Cardiac fibroblast (primary cell): ENCODE data around the gene ADAMTS17.

Experiments used
- DNase-seq, 2 donors: peaks; one replicate each; pipeline versions ENCODE4 v3.0.0 to v3.0.0-alpha.2; 2010; ENCODE audit warnings: low read depth in 2 of 2
- H3K4me3 ChIP-seq, 2 donors: replicated peaks in 1 of 2; 1 replicate in 1 of 2; 2 replicates in 1 of 2; pipeline ENCODE4 v1.5.1; 2011; ENCODE audit warnings: low read depth in 2 of 2, low read length in 2 of 2, mild to moderate bottlenecking in 2 of 2, moderate library complexity in 1 of 2
- CTCF ChIP-seq: IDR thresholded peaks from one replicate; pipeline ENCODE4 v1.5.1; 2011; ENCODE audit warnings: low read depth, mild to moderate bottlenecking, low read length, inconsistent platforms

Gene ADAMTS17

DNA sequence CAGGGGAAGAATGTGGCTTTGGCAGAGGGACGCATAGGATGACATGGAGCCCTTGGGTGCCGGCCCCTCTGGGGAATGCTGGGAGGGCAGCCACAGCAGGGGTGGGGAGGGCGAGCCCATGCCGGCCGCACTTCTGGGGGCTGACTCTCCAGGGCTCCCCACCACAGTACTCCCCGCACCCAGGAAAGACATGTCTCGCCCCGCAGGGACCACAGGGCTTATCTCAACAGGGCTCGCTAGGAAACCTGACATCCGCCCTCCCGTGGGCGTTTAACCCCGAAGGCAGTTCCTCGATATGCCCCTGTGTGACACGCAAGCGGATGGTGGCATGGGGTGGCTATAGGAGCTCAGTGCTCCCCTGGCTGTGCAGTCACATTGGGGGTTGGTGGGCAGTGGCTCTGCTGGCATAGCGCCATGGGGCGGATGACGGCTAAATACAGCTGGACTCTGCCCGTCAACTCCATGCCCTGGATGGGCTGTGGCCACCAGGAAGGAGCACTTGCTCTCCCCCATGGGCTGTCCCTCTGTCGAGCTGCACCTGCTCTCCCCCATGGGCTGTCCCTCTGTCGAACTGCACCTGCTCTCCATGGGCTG is 141.4 kb downstream of the ADAMTS17 start:
- no peak for TF ChIP-seq CTCF
- no peak for DNase-seq
- H3K4me3 ChIP-seq, result no peak overlapping the region

GRCh38 chr15:100199711-100200286 is 142.0 kb downstream of the ADAMTS17 start:
- DNase-seq, result no peak
- H3K4me3 ChIP-seq, result no peak overlapping the region
- TF ChIP-seq CTCF, result no peak

- no peak for DNase-seq
- no peak for TF ChIP-seq CTCF
- H3K4me3 ChIP-seq, result no peak overlapping the region
These were observed 143.3 kb downstream of the ADAMTS17 start for GRCh38 chr15:100198442-100198841.

DNA sequence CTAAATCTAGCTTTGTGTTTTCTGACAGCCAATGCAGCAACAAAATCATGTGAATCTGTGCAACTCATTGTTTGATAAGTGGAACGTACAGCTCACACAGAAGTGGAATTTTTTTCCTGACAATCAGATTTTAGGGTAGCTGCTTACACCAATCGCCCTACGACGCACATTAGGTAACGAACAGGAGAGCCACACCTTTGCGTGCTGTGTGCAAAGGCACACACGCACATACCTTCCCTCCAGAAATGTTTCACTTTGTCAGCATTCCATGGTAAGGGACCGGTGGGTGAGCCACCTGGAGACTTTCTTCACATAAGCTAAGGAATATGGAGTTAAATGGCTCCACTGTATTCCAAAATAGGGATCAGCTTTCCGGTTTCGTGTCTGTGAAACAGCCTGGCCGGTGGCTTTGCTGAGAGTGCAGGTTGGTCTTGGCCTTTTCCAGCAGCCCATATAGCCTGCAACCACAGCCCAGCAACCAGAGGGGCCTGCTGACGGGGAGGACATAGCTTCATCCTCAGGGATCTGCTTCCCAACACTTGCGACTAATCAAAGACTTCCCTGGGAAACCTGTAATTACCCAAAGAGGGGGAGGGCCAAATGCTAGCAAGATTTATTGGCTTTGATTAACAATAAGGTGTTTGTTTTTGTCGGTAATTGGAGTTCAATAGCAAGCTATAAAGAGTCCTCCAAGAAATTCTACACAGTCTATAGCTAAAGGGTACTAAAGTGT is 145.3 kb downstream of the ADAMTS17 start:
- no peak for DNase-seq
- TF ChIP-seq CTCF, result no peak
- no peak overlapping the region for H3K4me3 ChIP-seq

GRCh38 chr15:100194996-100195395 is 146.8 kb downstream of the ADAMTS17 start:
- TF ChIP-seq CTCF, result no peak
- DNase-seq, result no peak

GRCh38 chr15:100193277-100193860 is 148.4 kb downstream of the ADAMTS17 start:
- no peak for DNase-seq
- H3K4me3 ChIP-seq, result no peak overlapping the region
- no peak for TF ChIP-seq CTCF

More at GRCh38 chr15:100194996-100195395, 146.8 kb downstream of the ADAMTS17 start:
- no peak overlapping the region for H3K4me3 ChIP-seq
